NK-92 (cell line): ENCODE data around the gene RAD51B.
"Not testable (repeated sequence)": the region's sequence is repeated elsewhere in the genome, so short reads cannot be mapped to it uniquely, and the experiment has no call there.

Source experiments
- DNase-seq: peaks from one replicate; lab custom pipeline; 2025; ENCODE audit not compliant: unreplicated experiment; lab: John Stamatoyannopoulos, UW

The RAD51B gene

DNA sequence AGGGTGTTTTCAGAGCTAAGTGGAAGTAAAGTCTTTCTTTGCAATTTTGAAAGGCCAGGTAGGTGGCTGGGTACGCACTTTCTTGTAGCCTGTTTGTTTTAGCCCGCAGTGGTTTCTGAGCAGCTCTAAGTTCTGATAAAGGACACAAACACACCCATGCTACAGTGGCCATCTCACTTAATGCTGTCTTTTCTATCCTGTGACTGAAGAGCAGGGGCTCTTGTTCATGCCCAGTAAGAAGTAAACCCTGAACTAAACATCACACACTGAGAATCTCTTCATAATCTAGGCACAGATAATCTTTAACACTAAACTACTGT is 427.2 kb downstream of the RAD51B start:
- no peak for DNase-seq

DNA sequence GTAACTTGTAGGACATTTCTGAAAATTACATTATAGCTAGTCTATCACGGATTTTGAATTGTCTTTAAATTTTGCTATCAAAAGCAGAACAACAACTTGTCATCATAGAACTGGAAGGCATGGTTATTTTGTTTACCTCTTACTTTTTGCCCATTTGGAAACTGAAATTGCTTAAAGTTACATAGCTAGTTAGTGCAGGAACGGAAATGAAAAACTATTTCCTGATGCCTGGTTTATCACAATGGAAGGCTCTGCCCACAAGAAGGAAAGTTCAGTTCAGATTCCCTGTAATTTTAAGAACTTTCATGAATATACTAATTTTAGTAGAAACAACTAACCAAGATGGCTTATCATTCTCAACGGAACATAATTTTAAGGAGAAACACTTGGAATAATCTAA is 427.7 kb downstream of the RAD51B start:
- DNase-seq: no peak

DNA sequence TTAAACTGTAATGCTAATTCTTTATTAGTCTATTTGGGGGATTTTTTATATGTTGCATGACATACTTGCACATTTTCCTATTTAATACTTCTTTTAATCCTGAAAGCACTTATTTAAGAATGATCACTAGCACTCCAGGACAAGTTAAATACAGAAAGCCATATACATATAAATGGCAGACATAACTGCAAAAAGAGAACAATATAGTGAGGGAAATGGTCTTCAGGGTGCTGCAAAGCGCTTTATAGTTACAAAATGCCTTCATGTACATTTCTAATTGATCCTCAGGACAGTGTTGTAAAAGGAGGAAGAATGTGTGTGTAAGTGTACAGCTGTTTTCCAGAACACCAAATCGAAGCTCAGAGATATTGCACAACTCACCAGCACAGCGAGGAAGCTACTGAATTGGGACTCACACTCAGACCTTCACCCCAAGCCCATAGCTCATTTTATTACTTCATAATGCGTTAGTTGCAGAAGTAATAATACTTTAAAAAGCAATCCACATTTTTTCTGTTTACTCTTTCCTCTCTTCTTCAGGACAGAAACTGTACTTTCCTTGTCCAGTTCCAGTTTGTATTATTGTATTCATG is 428.2 kb downstream of the RAD51B start:
- DNase-seq: no peak

- no peak for DNase-seq
Observed at GRCh38 chr14:68248481-68249255, 429.1 kb downstream of the RAD51B start.

GRCh38 chr14:68249661-68250451 is 430.3 kb downstream of the RAD51B start:
- DNase-seq: no peak

GRCh38 chr14:68250927-68251768 is 431.6 kb downstream of the RAD51B start:
- no peak for DNase-seq

GRCh38 chr14:68251769-68252100 is 432.2 kb downstream of the RAD51B start:
- DNase-seq: no peak

DNA sequence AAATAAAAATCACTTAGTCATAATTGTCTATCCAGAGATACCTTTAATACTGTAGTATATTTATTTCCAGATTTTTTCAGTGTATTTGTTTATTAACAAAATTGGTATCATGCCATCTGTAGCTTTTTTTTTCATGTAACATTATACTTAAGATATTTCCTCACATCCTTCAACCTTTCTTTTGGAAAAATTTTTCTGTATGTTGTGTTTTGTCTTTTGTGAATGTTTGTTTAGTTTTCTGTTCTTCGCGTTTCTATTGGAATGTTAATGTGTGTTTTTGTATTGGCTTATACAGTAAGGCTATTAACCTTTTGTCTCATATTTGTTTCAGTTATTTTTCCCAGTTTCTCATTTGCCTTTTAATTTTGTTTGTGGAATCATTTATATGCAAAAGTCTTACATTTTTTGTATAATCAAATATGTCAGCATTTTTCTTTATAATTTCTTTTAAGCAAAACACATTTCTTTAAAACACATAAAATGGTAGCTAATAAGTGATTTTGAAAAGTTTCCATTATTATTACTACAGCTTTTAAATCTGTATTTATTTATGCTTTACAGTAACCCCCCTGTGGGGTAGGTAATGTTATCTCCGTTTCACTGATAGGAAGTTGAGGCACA is 433.7 kb downstream of the RAD51B start:
- DNase-seq: no peak

- DNase-seq: no peak
Observed at GRCh38 chr14:68253878-68254528, 434.4 kb downstream of the RAD51B start.

DNA sequence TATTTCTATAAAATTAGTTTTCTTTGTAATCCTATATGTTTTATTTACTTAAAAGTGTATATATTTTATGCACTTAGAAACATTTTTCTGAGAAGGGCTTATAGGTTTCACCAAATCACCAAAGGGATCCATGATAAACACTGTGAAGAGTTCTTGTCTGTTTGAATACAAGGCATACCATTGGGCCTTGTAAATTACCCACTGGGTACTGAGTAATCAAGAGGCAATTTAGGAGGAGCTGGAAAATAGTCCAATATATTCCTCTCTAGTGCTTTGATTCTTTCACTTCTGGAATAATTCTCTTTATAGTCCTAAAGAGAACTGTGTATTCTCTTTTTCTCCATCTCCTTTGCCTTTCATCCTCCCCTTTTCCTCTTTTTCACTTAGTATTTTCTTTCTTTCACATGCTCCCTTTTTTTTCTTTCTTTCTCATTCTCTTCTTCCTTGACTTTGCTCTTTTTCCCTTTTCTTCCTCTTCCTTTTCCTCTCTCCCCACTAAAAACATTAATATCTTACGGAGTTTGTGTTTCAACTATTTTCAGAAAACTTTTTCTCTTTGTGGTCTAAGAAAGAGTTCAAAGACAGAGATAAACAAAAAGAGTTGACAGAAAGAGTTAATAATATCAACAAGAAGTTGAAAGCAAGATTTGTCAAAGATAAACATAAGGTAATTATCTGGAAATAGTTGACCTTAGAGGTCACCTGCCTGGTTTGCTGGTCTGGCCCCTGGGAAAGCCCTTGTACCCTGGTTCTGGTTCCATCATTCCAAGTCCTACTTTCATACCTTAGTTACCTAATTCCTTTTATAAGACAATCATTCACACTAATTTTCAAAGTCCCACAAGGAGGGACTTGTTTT is 435.3 kb downstream of the RAD51B start:
- DNase-seq: no peak

DNA sequence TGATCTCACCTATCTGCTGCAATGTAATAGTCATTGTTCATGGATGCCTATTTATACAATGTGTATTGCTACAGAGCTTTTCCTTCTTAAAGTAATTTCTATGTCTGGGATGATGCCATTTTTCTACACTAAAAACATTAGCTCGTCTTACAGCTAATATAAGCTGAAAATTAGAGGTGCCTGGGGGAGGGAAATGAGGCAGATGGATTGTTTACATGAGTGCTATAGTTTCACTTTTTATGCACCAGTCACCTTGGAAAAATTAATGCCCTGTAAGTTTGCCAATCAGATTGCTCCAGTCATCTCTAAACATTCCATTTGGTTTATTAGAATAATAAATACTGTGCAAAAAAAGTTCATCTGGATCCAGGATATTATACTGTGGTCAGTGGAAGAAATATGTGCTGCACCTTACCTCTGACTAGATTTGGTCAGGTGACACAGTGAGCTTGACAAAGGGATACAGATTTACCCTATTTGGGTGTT is 436.2 kb downstream of the RAD51B start:
- no peak for DNase-seq

- no peak for DNase-seq
Observed at GRCh38 chr14:68257969-68258368, 438.4 kb downstream of the RAD51B start.

- DNase-seq: not testable (repeated sequence)
Observed at GRCh38 chr14:68258995-68259394, 439.4 kb downstream of the RAD51B start.

DNA sequence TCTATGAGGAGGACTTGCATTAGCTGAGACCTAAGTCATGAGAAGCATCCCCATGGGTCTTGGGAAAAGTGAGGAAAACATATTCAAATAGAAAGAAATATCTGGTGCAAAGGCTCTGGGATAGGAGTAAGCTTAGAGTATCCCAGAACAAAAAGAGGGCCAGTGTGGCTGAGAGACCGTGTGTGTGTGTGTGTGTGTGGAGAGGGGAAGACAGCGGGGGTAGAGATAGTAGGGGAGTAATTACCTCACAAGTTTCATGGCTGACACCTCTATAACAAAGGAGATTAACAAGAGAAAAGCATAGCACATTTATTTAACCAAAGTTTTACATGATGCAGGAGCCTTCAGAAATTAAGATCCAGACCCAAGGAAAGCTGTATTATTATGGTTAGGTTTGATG is 440.5 kb downstream of the RAD51B start:
- DNase-seq: no peak

DNA sequence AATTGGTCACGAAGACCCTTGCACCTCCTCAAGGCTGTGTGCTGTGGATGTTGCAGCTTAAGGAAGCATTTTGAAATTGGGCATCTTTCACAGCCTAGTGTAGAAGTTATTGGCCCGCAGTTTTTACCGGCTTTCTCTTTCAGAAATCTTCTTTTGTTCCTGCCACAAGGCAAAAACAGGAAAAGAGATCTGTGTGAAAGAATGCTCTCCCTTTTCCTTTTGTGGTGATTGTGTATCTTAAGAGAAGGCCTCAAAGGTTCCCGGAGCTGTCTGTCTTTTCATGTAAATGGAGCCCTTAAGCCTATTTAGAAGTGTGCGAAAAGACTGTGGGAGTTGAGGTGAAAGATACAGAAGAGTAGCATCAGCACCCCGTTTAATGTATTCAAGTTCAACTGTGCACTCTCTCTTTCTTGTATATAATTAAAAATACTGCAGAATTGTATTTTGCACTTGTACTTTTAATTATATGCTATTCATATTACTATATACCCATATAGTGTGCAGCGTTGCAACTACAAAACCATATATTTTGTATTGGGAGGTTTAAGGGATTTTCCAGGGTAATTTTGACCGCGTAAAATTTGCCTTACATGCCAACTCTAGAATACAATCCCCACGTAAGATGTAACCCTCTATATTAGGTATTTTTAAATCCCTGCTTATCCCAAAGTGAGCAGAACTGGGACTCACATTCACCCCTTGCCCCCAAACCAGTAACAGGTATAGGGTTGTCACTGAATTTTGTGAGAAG is 441.7 kb downstream of the RAD51B start:
- DNase-seq: no peak

- no peak for DNase-seq
Observed at GRCh38 chr14:68262567-68262966, 443.0 kb downstream of the RAD51B start.

DNA sequence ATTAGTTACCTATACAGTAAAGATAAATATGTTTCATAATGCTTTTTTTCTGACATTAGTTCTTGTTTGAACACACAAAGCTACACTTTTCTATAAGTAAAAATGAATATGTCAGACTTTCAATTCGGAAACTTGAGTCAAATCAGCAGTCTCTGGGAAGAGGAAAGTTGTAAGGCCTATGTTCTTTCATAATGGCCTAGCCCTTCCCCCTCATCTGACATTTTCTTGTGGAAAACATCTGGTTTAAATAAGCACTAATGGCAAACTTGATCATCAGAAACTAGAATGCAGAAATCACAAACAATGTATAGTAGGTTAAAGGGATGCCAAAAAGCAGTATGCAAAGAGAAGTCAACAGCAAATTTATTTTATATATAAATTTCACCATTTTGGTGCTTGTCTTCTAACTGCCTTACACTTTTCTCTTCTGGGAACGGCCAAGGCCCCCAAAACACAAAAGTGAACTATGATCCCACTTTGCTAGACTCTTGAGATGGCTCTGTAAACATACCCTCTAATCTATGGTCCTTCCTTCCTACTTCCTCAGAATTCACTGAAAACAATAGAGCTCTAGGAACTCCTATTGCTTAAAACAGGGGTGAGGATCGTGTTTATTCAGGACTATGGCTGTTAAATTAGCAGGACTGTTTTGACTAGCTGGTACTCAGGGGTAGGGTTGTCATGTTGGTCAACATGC is 444.1 kb downstream of the RAD51B start:
- DNase-seq: no peak

DNA sequence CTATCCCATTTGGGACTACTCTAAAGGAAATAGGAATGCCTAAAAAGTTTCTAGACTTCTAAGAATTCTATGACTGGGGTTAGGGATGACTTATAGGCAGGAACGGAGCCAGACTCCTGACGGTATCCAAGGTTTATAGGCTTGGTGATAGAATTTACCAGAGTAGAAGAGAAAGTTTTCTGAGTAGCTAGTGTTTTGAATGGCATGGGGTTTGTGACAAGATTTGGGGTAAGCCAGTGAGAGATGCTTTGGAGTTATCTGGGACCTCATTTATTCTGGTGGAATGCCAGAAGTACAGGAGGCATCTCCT is 444.6 kb downstream of the RAD51B start:
- DNase-seq: no peak
